Uterus (tissue), 4 donors: ENCODE results near the gene DBNL. TPM values are rescaled to one million over a fixed set of nuclear protein-coding genes. Genes with fewer than 3 reads are reported as not detected.

Source experiments
- DNase-seq, 2 donors: peaks; one replicate each; pipeline ENCODE4 v3.0.0-alpha.2; 2019 to 2020
- H3K27ac ChIP-seq, 2 donors: fragments of 200-600 bp; sonication (generic); 1 replicate in 1 of 2; 2 replicates in 1 of 2; pipeline ENCODE4 v1.5.1; 2016 to 2018
- H3K27me3 ChIP-seq, 2 donors: fragments of 200-600 bp; sonication (generic); one replicate each; pipeline ENCODE4 v1.5.1; 2018 to 2019; ENCODE audit warnings: control low read depth in 1 of 2
- H3K36me3 ChIP-seq, 2 donors: fragments of 200-600 bp; sonication (generic); one replicate each; pipeline ENCODE4 v1.5.1; 2019; ENCODE audit warnings: control low read depth in 1 of 2
- H3K4me1 ChIP-seq, 2 donors: fragments of 200-600 bp; sonication (generic); one replicate each; pipeline ENCODE4 v1.5.1; 2018 to 2019; ENCODE audit warnings: control low read depth in 1 of 2
- H3K4me3 ChIP-seq, 2 donors: fragments of 200-600 bp; sonication (generic); 1 replicate in 1 of 2; 2 replicates in 1 of 2; pipeline ENCODE4 v1.5.1; 2018 to 2019; ENCODE audit warnings: mild to moderate bottlenecking in 1 of 2
- H3K9me3 ChIP-seq, 2 donors: fragments of 200-600 bp; sonication (generic); one replicate each; pipeline ENCODE4 v1.5.1; 2019; ENCODE audit warnings: control low read depth in 1 of 2
- CTCF ChIP-seq, 4 experiments: fragments of 200-600 bp in 2 of 4; fragments of 450-650 bp in 2 of 4; sonication (generic) in 2 of 4; IDR thresholded peaks; one replicate each; pipeline ENCODE4 v1.5.1; 2016 to 2019; ENCODE audit warnings: antibody characterized with exemption in 4 of 4, mild to moderate bottlenecking in 2 of 4, moderate library complexity in 1 of 4
- POLR2A ChIP-seq, 2 donors: fragments of 450-650 bp; IDR thresholded peaks; one replicate each; pipeline ENCODE4 v1.6.1; 2016; ENCODE audit warnings: antibody characterized with exemption in 2 of 2, mild to moderate bottlenecking in 1 of 2, moderate library complexity in 1 of 2
- intact Hi-C: fragments of 100-400 bp; cut with DNase I; formaldehyde crosslinking; loops from one replicate; pipeline ENCODE4 v1.15.1; 2023; ENCODE audit warnings: low total_unique reads
- microRNA-seq: library from miRNA; unstranded; fragments of <30 nt; microRNA quantifications from one replicate; pipeline ENCODE4, GENCODE V29; 2016; ENCODE audit warnings: borderline microRNAs expressed, borderline replicate concordance
- total RNA-seq, 4 donors: library from RNA; depleted of rRNA in 3 of 4; stranded (reverse); fragments of >200 nt in 3 of 4; gene quantifications; one replicate each; pipeline versions ENCODE4 v1.1.0 to v1.2.4, GENCODE V29; 2014 to 2023
- donor health status: DM: yes; HTN: yes; CAD: no.

Gene DBNL
- total RNA-seq, 4 donors from 2014 or later, result 71.5 to 113 (median 91.0) TPM

GRCh38 chr7:44110719-44111635 is 66.5 kb downstream of the DBNL start:
- Histone ChIP-seq H3K27ac (peak overlapping the region in 1 of 2 donors; percentile 1), H3K27me3 (no peaks in the 10 kb centered on the region), H3K4me3 (no peak overlapping the region), H3K9me3 (no peaks in the 10 kb centered on the region), H3K36me3 (no peaks in the 10 kb centered on the region), H3K4me1 (peaks cover 7 to 15% of the 10 kb centered on the region in 2 donors)
- intact Hi-C loops, result no loop called here
- no peak for DNase-seq
- no peak for TF ChIP-seq POLR2A (IDR thresholded peaks at IDR 0.05)
- TF ChIP-seq CTCF (IDR thresholded peaks at IDR 0.05), result no peak

Small RNA genes within 50 kb of the gene (microRNA-seq; reads per million reads assigned to microRNA genes)
- gene MIR6837 (not detected), gene MIR6838 (1.5 reads per million)

Other genes with a start within 250 kb of the DBNL start
- 100 to 1,000 TPM in 2 of 4 donors, 10 to 100 TPM in 2; 34.2 to 134 (median 91.1) TPM for gene MRPS24, start 175.2 kb upstream of the DBNL start, total RNA-seq
- 10 to 100 TPM; 13.1 to 44.8 (median 28.9) TPM for gene URGCP, start 138.1 kb upstream of the DBNL start, total RNA-seq
- gene UBE2D4, start 118.3 kb upstream of the DBNL start, total RNA-seq, result 10 to 100 TPM in 3 of 4 donors, 1 to 10 TPM in 1; 5.1 to 23.8 (median 16.5) TPM
- gene SPDYE1, start 46.8 kb upstream of the DBNL start, total RNA-seq, result not detected
- 1 to 10 TPM in 1 of 4 donors, under 1 TPM in 1, not detected in 2; 0.76 to 1.4 TPM for gene PGAM2, start 20.9 kb downstream of the DBNL start, total RNA-seq
- gene POLM, start 37.8 kb downstream of the DBNL start, total RNA-seq, result 10 to 100 TPM; 10.6 to 33.6 (median 23.6) TPM
- 100 to 1,000 TPM in 3 of 4 donors, 10 to 100 TPM in 1; 88.9 to 395 (median 303) TPM for gene AEBP1, start 59.6 kb downstream of the DBNL start, total RNA-seq
- 10 to 100 TPM; 12.9 to 73.3 (median 33.7) TPM for gene POLD2, start 78.8 kb downstream of the DBNL start, total RNA-seq
- gene MYL7, start 96.6 kb downstream of the DBNL start, total RNA-seq, result not detected
- gene GCK, start 144.7 kb downstream of the DBNL start, total RNA-seq, result 1 to 10 TPM in 2 of 4 donors, under 1 TPM in 1, not detected in 1; 0.29 to 2.6 (median 1.8) TPM
- gene YKT6, start 156.3 kb downstream of the DBNL start, total RNA-seq, result 10 to 100 TPM; 12.4 to 85.3 (median 49.4) TPM